Activated CD8-positive, alpha-beta memory T cell treated with anti-CD3 and anti-CD28 coated beads, Interleukin-2, amount 10 ng/mL, durations not matched to agents 7 days and 5 days (primary cell): Measurements from ENCODE around the gene EHBP1L1. TPM values are rescaled to one million over a fixed set of nuclear protein-coding genes. Genes with fewer than 3 reads are reported as not detected.

ENCODE experiments used
- ATAC-seq: fragments of 150-1000 bp; cut with Tn5 transposase; one replicate; pipeline ENCODE4 v1.10.0; 2021; ENCODE audit warnings: moderate library complexity
- CTCF ChIA-PET: fragments of 350-600 bp; sonication (Branson Sonifier 250); formaldehyde crosslinking; loops from one replicate; lab custom pipeline; 2021; ENCODE audit warnings: antibody characterized with exemption; lab: Charles Lee
- DNase-seq: peaks from one replicate; pipeline ENCODE4 v3.0.0-alpha.2; 2020
- H3K27ac Mint-ChIP-seq: one replicate; pipeline ENCODE4 v1.8.0; 2021; ENCODE audit warnings: mild to moderate bottlenecking, mixed read lengths
- H3K27me3 Mint-ChIP-seq: one replicate; pipeline ENCODE4 v1.8.0; 2021; ENCODE audit warnings: mixed read lengths
- H3K36me3 Mint-ChIP-seq: one replicate; pipeline ENCODE4 v1.8.0; 2021; ENCODE audit warnings: mild to moderate bottlenecking, mixed read lengths
- H3K4me1 Mint-ChIP-seq: one replicate; pipeline ENCODE4 v1.8.0; 2021; ENCODE audit warnings: mixed read lengths
- H3K4me3 Mint-ChIP-seq: one replicate; pipeline ENCODE4 v1.8.0; 2021; ENCODE audit warnings: mild to moderate bottlenecking, moderate library complexity, mixed read lengths
- H3K9me3 Mint-ChIP-seq: one replicate; pipeline ENCODE4 v1.8.0; 2022; ENCODE audit warnings: low read depth, mixed read lengths
- total RNA-seq, 2 experiments: library from RNA; stranded (reverse); gene quantifications; one replicate each; pipeline ENCODE4 v1.2.3, GENCODE V29; 2021

EHBP1L1 gene
- total RNA-seq, 2 experiments from 2014 or later: 138 to 140 TPM

GRCh38 chr11:65578134-65578533 lies 2.3 kb downstream of the EHBP1L1 start:
- no peaks in the 10 kb centered on the region for H3K27me3 Mint-ChIP-seq
- H3K4me3 Mint-ChIP-seq: peak overlapping the region; percentile 53
- peaks cover 24% of the 10 kb centered on the region for H3K36me3 Mint-ChIP-seq
- CTCF ChIA-PET: interaction anchor here (3.5 to 7.1 kb wide), 2 partner anchors 12 to 37 kb away, joined by 38 to 172 read pairs; partner anchors contain the start of gene KCNK7
- ATAC-seq (no peak), DNase-seq (no peak)
- H3K4me1 Mint-ChIP-seq: peaks cover 41% of the 10 kb centered on the region
- H3K9me3 Mint-ChIP-seq: no peaks in the 10 kb centered on the region
- peak overlapping the region; percentile 65 for H3K27ac Mint-ChIP-seq

- H3K9me3 Mint-ChIP-seq: no peaks in the 10 kb centered on the region
- DNase-seq (no peak), ATAC-seq (no peak)
- peaks cover 40% of the 10 kb centered on the region for H3K4me1 Mint-ChIP-seq
- CTCF ChIA-PET: interaction anchor here (7.1 kb wide), 1 partner anchor 12 kb away, joined by 172 read pairs; the partner anchor contains the start of gene KCNK7
- H3K27ac Mint-ChIP-seq: peak overlapping the region; percentile 39
- H3K4me3 Mint-ChIP-seq: peak overlapping the region; percentile 50
- H3K36me3 Mint-ChIP-seq: peaks cover 21% of the 10 kb centered on the region
- H3K27me3 Mint-ChIP-seq: no peaks in the 10 kb centered on the region
Observed at GRCh38 chr11:65578667-65579066, 2.8 kb downstream of the EHBP1L1 start.

- H3K4me1 Mint-ChIP-seq: peaks cover 42% of the 10 kb centered on the region
- H3K27ac Mint-ChIP-seq: peak overlapping the region; percentile 25
- DNase-seq: no peak
- peaks cover 24% of the 10 kb centered on the region for H3K36me3 Mint-ChIP-seq
- H3K27me3 Mint-ChIP-seq: no peaks in the 10 kb centered on the region
- CTCF ChIA-PET: interaction anchor here (7.1 kb wide), 1 partner anchor 11 kb away, joined by 172 read pairs; the partner anchor contains the start of gene KCNK7
- no peak overlapping the region for H3K4me3 Mint-ChIP-seq
- no peak for ATAC-seq
- no peaks in the 10 kb centered on the region for H3K9me3 Mint-ChIP-seq
Observed at GRCh38 chr11:65579291-65579690, 3.4 kb downstream of the EHBP1L1 start.

- CTCF ChIA-PET: interaction anchor here (1.6 to 7.1 kb wide), 2 partner anchors 10 to 39 kb away, joined by 6 to 172 read pairs; partner anchors contain the start of gene KCNK7
- no peak for DNase-seq
- Mint-ChIP-seq H3K27ac (no peak overlapping the region), H3K4me1 (peaks cover 39% of the 10 kb centered on the region), H3K27me3 (no peaks in the 10 kb centered on the region), H3K4me3 (no peak overlapping the region), H3K36me3 (peaks cover 28% of the 10 kb centered on the region), H3K9me3 (no peaks in the 10 kb centered on the region)
- ATAC-seq: no peak
Observed at GRCh38 chr11:65580031-65580692, 4.3 kb downstream of the EHBP1L1 start.

- Mint-ChIP-seq H3K4me1 (peaks cover 35% of the 10 kb centered on the region), H3K9me3 (no peaks in the 10 kb centered on the region), H3K36me3 (peaks cover 28% of the 10 kb centered on the region), H3K27me3 (no peaks in the 10 kb centered on the region), H3K4me3 (no peak overlapping the region), H3K27ac (no peak overlapping the region)
- DNase-seq (no peak), ATAC-seq (no peak)
- CTCF ChIA-PET: interaction anchor here (1.6 to 7.1 kb wide), 2 partner anchors 10 to 40 kb away, joined by 6 to 172 read pairs; partner anchors contain the start of gene KCNK7
Observed at GRCh38 chr11:65580756-65581155, 4.9 kb downstream of the EHBP1L1 start.

GRCh38 chr11:65581928-65582327 lies 6.1 kb downstream of the EHBP1L1 start:
- peaks cover 47% of the 10 kb centered on the region for H3K4me1 Mint-ChIP-seq
- ATAC-seq (no peak), DNase-seq (no peak)
- no peak overlapping the region for H3K4me3 Mint-ChIP-seq
- H3K36me3 Mint-ChIP-seq: peaks cover 31% of the 10 kb centered on the region
- H3K27me3 Mint-ChIP-seq: no peaks in the 10 kb centered on the region
- CTCF ChIA-PET: interaction anchor here (1.0 to 3.0 kb wide), 3 partner anchors 12 to 41 kb away, joined by 3 to 12 read pairs (median 6); no protein-coding TSS in a partner anchor
- peak overlapping the region; percentile 31 for H3K27ac Mint-ChIP-seq
- H3K9me3 Mint-ChIP-seq: no peaks in the 10 kb centered on the region

- Mint-ChIP-seq H3K4me1 (peaks cover 51% of the 10 kb centered on the region), H3K9me3 (no peaks in the 10 kb centered on the region), H3K36me3 (peaks cover 31% of the 10 kb centered on the region), H3K27ac (peak overlapping the region; percentile 48), H3K27me3 (no peaks in the 10 kb centered on the region), H3K4me3 (no peak overlapping the region)
- CTCF ChIA-PET: interaction anchor here (1.0 to 3.0 kb wide), 2 partner anchors 11 kb away, joined by 6 to 12 read pairs; partner anchors contain the start of gene FAM89B
- DNase-seq: no peak
- no peak for ATAC-seq
Observed at GRCh38 chr11:65583589-65583988, 7.7 kb downstream of the EHBP1L1 start.

GRCh38 chr11:65584106-65584505 lies 8.3 kb downstream of the EHBP1L1 start:
- no peak for DNase-seq
- Mint-ChIP-seq H3K36me3 (peaks cover 30% of the 10 kb centered on the region), H3K4me1 (peaks cover 53% of the 10 kb centered on the region), H3K4me3 (no peak overlapping the region), H3K9me3 (no peaks in the 10 kb centered on the region), H3K27me3 (no peaks in the 10 kb centered on the region), H3K27ac (no peak overlapping the region)
- CTCF ChIA-PET: interaction anchor here (1.0 to 12.7 kb wide), 3 partner anchors 10 to 43 kb away, joined by 6 to 209 read pairs (median 12); partner anchors contain the start of gene FAM89B
- no peak for ATAC-seq

- Mint-ChIP-seq H3K4me3 (no peak overlapping the region), H3K27ac (no peak overlapping the region), H3K9me3 (no peaks in the 10 kb centered on the region), H3K27me3 (no peaks in the 10 kb centered on the region), H3K4me1 (peaks cover 55% of the 10 kb centered on the region), H3K36me3 (peaks cover 27% of the 10 kb centered on the region)
- ATAC-seq: no peak
- CTCF ChIA-PET: interaction anchor here (1.0 to 12.7 kb wide), 4 partner anchors 9 to 43 kb away, joined by 6 to 209 read pairs (median 78); partner anchors contain the start of genes FAM89B and ZNRD2
- no peak for DNase-seq
Observed at GRCh38 chr11:65584723-65585171, 8.9 kb downstream of the EHBP1L1 start.

- Mint-ChIP-seq H3K27ac (peak overlapping the region; percentile 60), H3K4me3 (no peak overlapping the region), H3K4me1 (peaks cover 57% of the 10 kb centered on the region), H3K27me3 (no peaks in the 10 kb centered on the region), H3K36me3 (peaks cover 27% of the 10 kb centered on the region), H3K9me3 (no peaks in the 10 kb centered on the region)
- CTCF ChIA-PET: interaction anchor here (0.7 to 12.7 kb wide), 6 partner anchors 8 to 404 kb away, joined by 3 to 209 read pairs (median 76); partner anchors contain the start of genes CAPN1, EHBP1L1, FAM89B and ZNRD2
- no peak for ATAC-seq
- no peak for DNase-seq
Observed at GRCh38 chr11:65585396-65586246, 9.8 kb downstream of the EHBP1L1 start.

GRCh38 chr11:65586247-65586630 lies 10.4 kb downstream of the EHBP1L1 start:
- Mint-ChIP-seq H3K27me3 (no peaks in the 10 kb centered on the region), H3K27ac (peak overlapping the region; percentile 60), H3K4me3 (no peak overlapping the region), H3K36me3 (peaks cover 26% of the 10 kb centered on the region), H3K9me3 (no peaks in the 10 kb centered on the region), H3K4me1 (peaks cover 57% of the 10 kb centered on the region)
- DNase-seq: no peak
- CTCF ChIA-PET: interaction anchor here (0.7 to 12.7 kb wide), 7 partner anchors 8 to 404 kb away, joined by 3 to 209 read pairs (median 8); partner anchors contain the start of genes CAPN1, EHBP1L1, FAM89B and ZNRD2
- no peak for ATAC-seq

- H3K36me3 Mint-ChIP-seq: peaks cover 28% of the 10 kb centered on the region
- H3K4me3 Mint-ChIP-seq: no peak overlapping the region
- H3K27ac Mint-ChIP-seq: peak overlapping the region; percentile 60
- no peak for ATAC-seq
- no peaks in the 10 kb centered on the region for H3K9me3 Mint-ChIP-seq
- DNase-seq: no peak
- H3K27me3 Mint-ChIP-seq: no peaks in the 10 kb centered on the region
- CTCF ChIA-PET: interaction anchor here (0.7 to 12.7 kb wide), 10 partner anchors 9 to 723 kb away, joined by 3 to 209 read pairs (median 7); partner anchors contain the start of genes CAPN1, EHBP1L1, FAM89B and MAP3K11
- peaks cover 57% of the 10 kb centered on the region for H3K4me1 Mint-ChIP-seq
Observed at GRCh38 chr11:65586676-65587075, 10.8 kb downstream of the EHBP1L1 start.
